Colonic mucosa (tissue), 4 donors: ENCODE measurements around the gene CILP2. TPM values are rescaled to one million over a fixed set of nuclear protein-coding genes. Genes with fewer than 3 reads are reported as not detected.

ENCODE experiments used
- DNase-seq: peaks from one replicate; pipeline ENCODE4 v3.0.0-alpha.2; 2020
- H3K27ac ChIP-seq: fragments of 200-600 bp; one replicate; pipeline ENCODE4 v1.8.0; 2021
- H3K27me3 ChIP-seq: fragments of 200-600 bp; one replicate; pipeline ENCODE4 v1.8.0; 2021
- H3K36me3 ChIP-seq: fragments of 200-600 bp; one replicate; pipeline ENCODE4 v1.8.0; 2021
- H3K4me1 ChIP-seq: fragments of 200-600 bp; one replicate; pipeline ENCODE4 v1.8.0; 2021; ENCODE audit warnings: mild to moderate bottlenecking
- H3K4me3 ChIP-seq: fragments of 200-600 bp; one replicate; pipeline ENCODE4 v1.8.0; 2021
- H3K9ac ChIP-seq, 2 donors: one replicate each; pipeline ENCODE4 v1.7.0; 2013; ENCODE audit warnings: control low read depth in 2 of 2, low read depth in 2 of 2, low read length in 2 of 2
- H3K9me3 ChIP-seq: fragments of 200-600 bp; one replicate; pipeline ENCODE4 v1.8.0; 2021
- CTCF ChIP-seq: fragments of 200-600 bp; IDR thresholded peaks from one replicate; pipeline ENCODE4 v1.8.0; 2022; ENCODE audit warnings: antibody characterized with exemption, mild to moderate bottlenecking
- intact Hi-C: fragments of 100-400 bp; cut with DNase I; formaldehyde crosslinking; loops from one replicate; pipeline ENCODE4 v1.14.1; 2022
- total RNA-seq, 2 donors: library from RNA; stranded (reverse); fragmentation: NEBNext Ultra II Directional in 1 of 2; extraction: Animal tissue kit (Norgen Biotek cat#: 25700) in 1 of 2; gene quantifications; one replicate each; pipeline ENCODE4 v1.2.1, GENCODE V29; 2021
- donor health status: healthy.
- donor health status: DM: no; HTN: no; CAD: no.
- donor health status: DM: no; HTN: no; CAD: no.

Gene CILP2
- total RNA-seq, 2 donors from 2014 or later, result 0.05 to 0.35 TPM

- Histone ChIP-seq H3K27ac (no peak overlapping the region), H3K9me3 (no peaks in the 10 kb centered on the region), H3K4me1 (no peaks in the 10 kb centered on the region), H3K9ac (no peak overlapping the region), H3K27me3 (peaks cover 3% of the 10 kb centered on the region), H3K36me3 (no peaks in the 10 kb centered on the region), H3K4me3 (no peak overlapping the region)
- intact Hi-C loops, result no loop called here
- no peak for TF ChIP-seq CTCF
- DNase-seq, result no peak
Observed at GRCh38 chr19:19550972-19551852, 13.1 kb downstream of the CILP2 start.

GRCh38 chr19:19551853-19552192 lies 13.8 kb downstream of the CILP2 start:
- intact Hi-C loops, result no loop called here
- H3K9me3 ChIP-seq, result no peaks in the 10 kb centered on the region
- H3K9ac ChIP-seq, result no peak overlapping the region
- no peak overlapping the region for H3K27ac ChIP-seq
- DNase-seq, result no peak
- no peaks in the 10 kb centered on the region for H3K36me3 ChIP-seq
- TF ChIP-seq CTCF, result no peak
- H3K4me1 ChIP-seq, result no peaks in the 10 kb centered on the region
- H3K27me3 ChIP-seq, result peaks cover 3% of the 10 kb centered on the region
- H3K4me3 ChIP-seq, result no peak overlapping the region

- intact Hi-C loops, result no loop called here
- no peaks in the 10 kb centered on the region for H3K9me3 ChIP-seq
- H3K27me3 ChIP-seq, result peaks cover 3% of the 10 kb centered on the region
- no peak overlapping the region for H3K4me3 ChIP-seq
- no peak overlapping the region for H3K9ac ChIP-seq
- H3K36me3 ChIP-seq, result no peaks in the 10 kb centered on the region
- peak; percentile 63 for TF ChIP-seq CTCF
- DNase-seq, result no peak
- no peak overlapping the region for H3K27ac ChIP-seq
- no peaks in the 10 kb centered on the region for H3K4me1 ChIP-seq
Observed at GRCh38 chr19:19552798-19553197, 14.7 kb downstream of the CILP2 start.

- TF ChIP-seq CTCF, result no peak
- Histone ChIP-seq H3K9ac (no peak overlapping the region), H3K4me1 (no peaks in the 10 kb centered on the region), H3K36me3 (no peaks in the 10 kb centered on the region), H3K9me3 (no peaks in the 10 kb centered on the region), H3K4me3 (no peak overlapping the region), H3K27ac (no peak overlapping the region), H3K27me3 (no peaks in the 10 kb centered on the region)
- DNase-seq, result no peak
- intact Hi-C loops, result no loop called here
Observed at GRCh38 chr19:19553670-19554069, 15.6 kb downstream of the CILP2 start.

GRCh38 chr19:19554074-19555023 lies 16.3 kb downstream of the CILP2 start:
- peak; percentile 78 for TF ChIP-seq CTCF
- Histone ChIP-seq H3K4me1 (no peaks in the 10 kb centered on the region), H3K9ac (no peak overlapping the region), H3K27ac (no peak overlapping the region), H3K27me3 (no peaks in the 10 kb centered on the region), H3K9me3 (no peaks in the 10 kb centered on the region), H3K4me3 (no peak overlapping the region), H3K36me3 (no peaks in the 10 kb centered on the region)
- intact Hi-C loops, result no loop called here
- DNase-seq, result peak; percentile 57
